Measurements from ENCODE around the gene ABCA3.
"Not testable (repeated sequence)": the region's sequence is repeated elsewhere in the genome, so short reads cannot be mapped to it uniquely, and the experiment has no call there.

The ABCA3 gene

GRCh38 chr16:2340564-2341455 is at the start of gene ABCA3:
ABCA3 (minus strand) TSS chr16:2340728; CDS start chr16:2326466, 14,262 bp downstream.
- peak; percentile 95 to 97 for DNase-seq (ENCODE audit: low read depth in 1 of 2, low spot score in 1 of 2)
- no peak for TF ChIP-seq JUND (IDR thresholded peaks at IDR 0.05; ENCODE audit: low read depth)
- in situ Hi-C loops (cut with HindIII; ENCODE audit: low pct_unique_long_range_greater_than_20kb, low sequenced_read_pairs): no loop called here

DNA sequence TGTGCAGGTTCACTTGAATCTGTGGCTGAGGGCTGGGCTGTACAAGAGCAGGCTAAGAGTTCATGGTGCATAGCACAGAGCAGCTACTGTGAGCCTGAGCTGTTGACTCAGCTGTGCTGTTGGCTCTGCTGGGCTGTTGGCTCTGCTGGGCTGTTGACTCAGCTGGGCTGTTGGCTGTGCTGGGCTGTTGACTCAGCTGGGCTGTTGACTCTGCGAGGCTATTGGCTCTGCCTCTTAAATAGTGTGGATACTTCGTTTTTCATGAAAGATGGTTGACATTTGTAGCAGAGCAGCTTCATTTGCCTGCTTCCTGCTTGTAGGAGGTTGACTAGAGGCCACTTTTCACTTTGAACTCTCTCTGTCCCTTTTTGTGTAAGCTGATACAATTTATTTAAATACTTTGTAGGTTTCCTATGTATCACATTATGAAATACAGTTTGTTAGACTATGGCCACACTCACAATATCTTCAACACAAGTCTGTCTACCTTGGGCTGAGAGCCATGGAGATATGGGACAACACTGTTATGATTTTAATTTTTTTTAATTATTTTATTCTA is 48.4 kb upstream of the ABCA3 start:
- TF ChIP-seq JUND (IDR thresholded peaks at IDR 0.05; ENCODE audit: low read depth): peak; percentile 53; the same call in 1 of the 2 replicates
- in situ Hi-C loops (cut with HindIII; ENCODE audit: low pct_unique_long_range_greater_than_20kb, low sequenced_read_pairs): no loop called here

DNA sequence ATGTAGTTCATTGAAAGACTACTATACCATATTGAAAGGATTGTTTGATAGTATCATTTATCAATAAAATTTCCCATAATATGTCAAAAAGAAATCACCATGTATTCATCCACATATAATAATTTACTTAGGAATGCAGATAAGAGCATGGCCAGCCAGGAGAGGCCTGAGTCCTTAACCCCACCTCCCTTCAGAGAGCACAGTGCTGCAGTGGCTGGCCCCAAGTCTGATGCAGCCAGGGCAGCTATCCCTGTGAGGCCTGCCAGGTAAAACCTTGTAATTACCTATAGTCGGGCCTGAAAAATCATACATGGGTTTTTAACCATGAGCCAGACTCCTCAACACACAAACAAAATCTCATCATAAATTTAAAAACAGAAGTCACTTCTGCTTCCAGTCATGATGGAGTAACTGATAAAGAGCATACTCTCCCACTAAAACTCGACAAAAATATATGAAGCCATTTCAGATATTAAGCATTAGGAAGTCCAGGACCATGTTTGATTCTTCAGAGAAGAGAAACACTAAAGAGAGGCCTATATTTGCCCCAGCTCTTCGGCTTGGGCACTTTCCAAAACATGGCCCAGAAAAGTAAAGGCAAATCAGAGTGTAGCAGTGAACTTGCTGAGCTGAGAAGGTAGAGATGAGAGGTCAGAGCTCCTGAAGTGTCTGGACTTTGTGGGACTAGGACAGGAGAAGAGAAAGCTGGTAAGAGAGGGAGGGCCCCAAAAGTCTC is 47.8 kb upstream of the ABCA3 start:
- in situ Hi-C loops (cut with HindIII; ENCODE audit: low pct_unique_long_range_greater_than_20kb, low sequenced_read_pairs): no loop called here
- TF ChIP-seq JUND (IDR thresholded peaks at IDR 0.05; ENCODE audit: low read depth): no peak
- DNase-seq (ENCODE audit: low read depth in 1 of 2, low spot score in 1 of 2): no peak

More for the DNA sequence above, 48.4 kb upstream of the ABCA3 start:
- peak; percentile 24 to 96 for DNase-seq (ENCODE audit: low read depth in 1 of 2, low spot score in 1 of 2)

- in situ Hi-C loops (cut with HindIII; ENCODE audit: low pct_unique_long_range_greater_than_20kb, low sequenced_read_pairs): no loop called here
- no peak for TF ChIP-seq JUND (IDR thresholded peaks at IDR 0.05; ENCODE audit: low read depth)
- peak in 1 of 2 experiments; percentile 68 for DNase-seq (ENCODE audit: low read depth in 1 of 2, low spot score in 1 of 2)
These were observed 46.5 kb upstream of the ABCA3 start for GRCh38 chr16:2386990-2387389.

GRCh38 chr16:2385982-2386381 is 45.5 kb upstream of the ABCA3 start:
- in situ Hi-C loops (cut with HindIII; ENCODE audit: low pct_unique_long_range_greater_than_20kb, low sequenced_read_pairs); DNase-seq (ENCODE audit: low read depth in 1 of 2, low spot score in 1 of 2): not testable (repeated sequence)

DNA sequence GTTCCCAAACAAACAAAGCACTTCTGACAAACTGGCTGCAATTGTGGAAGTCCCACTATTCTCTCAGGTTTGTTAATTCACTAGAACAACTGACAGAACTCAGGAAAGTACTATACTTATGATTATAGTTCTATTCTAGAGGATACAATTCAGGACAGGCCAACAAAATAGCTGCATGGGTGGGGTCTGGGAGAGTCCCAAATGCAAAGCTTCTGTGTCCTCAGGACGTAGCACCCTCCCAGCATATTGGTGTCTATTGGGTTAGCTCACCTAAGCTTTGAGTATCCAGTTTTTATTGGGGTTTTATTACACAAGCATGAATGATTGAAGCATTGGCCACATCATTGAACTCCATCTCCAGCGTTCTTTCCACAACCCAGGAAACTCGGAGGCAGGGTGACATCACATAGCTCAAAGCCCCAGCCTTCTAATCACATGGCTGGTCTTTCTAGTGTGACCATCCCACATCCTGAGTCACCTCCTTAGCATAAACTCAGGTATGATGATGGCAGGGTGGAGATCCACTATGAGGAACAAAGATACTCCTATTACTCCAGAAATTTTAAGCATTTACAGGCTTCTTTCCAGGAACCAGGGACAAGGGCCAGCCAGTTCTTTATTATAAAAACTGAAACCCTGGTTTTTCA is 44.8 kb upstream of the ABCA3 start:
- no peak for TF ChIP-seq JUND (IDR thresholded peaks at IDR 0.05; ENCODE audit: low read depth)
- in situ Hi-C loops (cut with HindIII; ENCODE audit: low pct_unique_long_range_greater_than_20kb, low sequenced_read_pairs): no loop called here
- peak in 1 of 2 experiments; percentile 18 for DNase-seq (ENCODE audit: low read depth in 1 of 2, low spot score in 1 of 2)

GRCh38 chr16:2384426-2384825 is 43.9 kb upstream of the ABCA3 start:
- no peak for TF ChIP-seq JUND (IDR thresholded peaks at IDR 0.05; ENCODE audit: low read depth)
- no peak for DNase-seq (ENCODE audit: low read depth in 1 of 2, low spot score in 1 of 2)
- in situ Hi-C loops (cut with HindIII; ENCODE audit: low pct_unique_long_range_greater_than_20kb, low sequenced_read_pairs): no loop called here

- TF ChIP-seq JUND (IDR thresholded peaks at IDR 0.05; ENCODE audit: low read depth): no peak
- DNase-seq (ENCODE audit: low read depth in 1 of 2, low spot score in 1 of 2): no peak
- in situ Hi-C loops (cut with HindIII; ENCODE audit: low pct_unique_long_range_greater_than_20kb, low sequenced_read_pairs): no loop called here
These were observed 43.0 kb upstream of the ABCA3 start for GRCh38 chr16:2383501-2383900.

DNA sequence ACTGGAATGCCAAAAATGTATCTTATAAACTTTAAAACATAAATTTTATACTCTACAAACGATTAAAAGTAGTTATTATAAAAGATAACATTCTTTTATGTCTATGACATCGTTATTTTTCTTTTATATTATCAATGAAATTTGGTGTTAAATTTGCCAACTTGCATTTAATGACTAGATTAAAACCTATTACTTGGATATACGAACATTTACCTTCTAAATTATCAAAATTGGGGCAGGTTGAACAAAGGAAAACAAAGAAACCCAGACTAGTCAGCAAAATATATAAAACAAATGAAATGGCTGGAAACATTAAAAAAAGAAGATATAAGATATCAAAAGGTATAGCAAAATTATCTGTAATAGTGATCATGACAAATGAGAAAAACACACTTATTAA is 34.1 kb upstream of the ABCA3 start:
- in situ Hi-C loops (cut with HindIII; ENCODE audit: low pct_unique_long_range_greater_than_20kb, low sequenced_read_pairs): no loop called here
- no peak for TF ChIP-seq JUND (IDR thresholded peaks at IDR 0.05; ENCODE audit: low read depth)
- DNase-seq (ENCODE audit: low read depth in 1 of 2, low spot score in 1 of 2): no peak

DNA sequence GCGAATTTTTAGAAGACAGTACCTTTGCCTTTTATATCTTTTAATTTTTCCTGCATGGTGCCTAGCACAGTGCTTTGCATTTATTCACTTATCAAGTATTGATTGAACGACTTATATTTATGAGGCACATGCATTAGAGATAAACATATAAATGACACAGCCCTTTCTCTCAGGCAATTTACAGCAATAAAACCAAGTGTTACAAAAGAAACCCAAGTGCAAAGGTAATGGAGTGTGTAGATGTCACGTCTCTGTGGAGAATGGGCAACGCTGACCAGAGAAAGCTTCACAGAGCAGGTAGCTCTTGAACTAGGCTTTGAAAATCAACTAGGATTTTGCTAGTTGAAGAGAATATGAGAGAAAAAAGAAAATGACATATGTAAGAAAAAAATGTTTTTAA is 32.6 kb upstream of the ABCA3 start:
- in situ Hi-C loops (cut with HindIII; ENCODE audit: low pct_unique_long_range_greater_than_20kb, low sequenced_read_pairs): no loop called here
- no peak for DNase-seq (ENCODE audit: low read depth in 1 of 2, low spot score in 1 of 2)
- no peak for TF ChIP-seq JUND (IDR thresholded peaks at IDR 0.05; ENCODE audit: low read depth)

GRCh38 chr16:2372684-2373083 is 32.2 kb upstream of the ABCA3 start:
- DNase-seq (ENCODE audit: low read depth in 1 of 2, low spot score in 1 of 2): no peak
- TF ChIP-seq JUND (IDR thresholded peaks at IDR 0.05; ENCODE audit: low read depth): no peak
- in situ Hi-C loops (cut with HindIII; ENCODE audit: low pct_unique_long_range_greater_than_20kb, low sequenced_read_pairs): no loop called here

- in situ Hi-C loops (cut with HindIII; ENCODE audit: low pct_unique_long_range_greater_than_20kb, low sequenced_read_pairs): no loop called here
- DNase-seq (ENCODE audit: low read depth in 1 of 2, low spot score in 1 of 2): no peak
- no peak for TF ChIP-seq JUND (IDR thresholded peaks at IDR 0.05; ENCODE audit: low read depth)
These were observed 30.9 kb upstream of the ABCA3 start for GRCh38 chr16:2371421-2371820.

Measured in T47D (cell line).